Neural progenitor cell (in vitro differentiated cells): ENCODE results near the gene NHEJ1.

Source experiments
- CTCF ChIP-seq: fragments of 200-600 bp; sonication (generic); IDR thresholded peaks from 2 replicates; pipeline ENCODE4 v1.5.1; 2017; ENCODE audit warnings: antibody characterized with exemption, mild to moderate bottlenecking
- EZH2 ChIP-seq: fragments of 200-600 bp; sonication (generic); IDR thresholded peaks from 2 replicates; pipeline ENCODE4 v1.6.1; 2017; ENCODE audit warnings: antibody characterized with exemption, mild to moderate bottlenecking, moderate library complexity

- TF ChIP-seq CTCF (no peak), EZH2 (no peak)
Measured at GRCh38 chr2:219112651-219113338, 47.8 kb downstream of the NHEJ1 start.
